Fibroblast of lung (primary cell): ENCODE data around the gene POP7. TPM values are rescaled to one million over a fixed set of nuclear protein-coding genes. Genes with fewer than 3 reads are reported as not detected.

Experiments
- DNase-seq, 2 donors: peaks; one replicate each; pipeline versions ENCODE4 v3.0.0 to v3.0.0-alpha.2; 2010; ENCODE audit warnings: low read depth in 2 of 2
- H2AFZ ChIP-seq: 2 replicates; pipeline ENCODE4 v1.5.1; 2012; ENCODE audit warnings: low read length, control low read depth, inconsistent platforms
- H3K27ac ChIP-seq: 2 replicates; pipeline ENCODE4 v1.5.1; 2011; ENCODE audit warnings: low read length, control low read depth; ENCODE audit not compliant: insufficient read depth
- H3K27me3 ChIP-seq: 2 replicates; pipeline ENCODE4 v1.5.1; 2011; ENCODE audit warnings: mild to moderate bottlenecking, low read length; ENCODE audit not compliant: control insufficient read depth, insufficient read depth
- H3K36me3 ChIP-seq: 2 replicates; pipeline ENCODE4 v1.5.1; 2011; ENCODE audit warnings: low read length; ENCODE audit not compliant: control insufficient read depth, insufficient read depth
- H3K4me1 ChIP-seq: 2 replicates; pipeline ENCODE4 v1.5.1; 2011; ENCODE audit warnings: low read length; ENCODE audit not compliant: control insufficient read depth, insufficient read depth; ENCODE audit errors: extremely low read depth
- H3K4me2 ChIP-seq: 2 replicates; pipeline ENCODE4 v1.5.1; 2011; ENCODE audit warnings: low read length, control low read depth; ENCODE audit not compliant: insufficient read depth; ENCODE audit errors: extremely low read depth
- H3K4me3 ChIP-seq, 4 experiments: fragments of 200-600 bp in 1 of 4; sonication (generic) in 1 of 4; replicated peaks in 1 of 4; 2 replicates each; pipeline ENCODE4 v1.5.1; 2011 to 2016; ENCODE audit warnings: low read length in 4 of 4, low read depth in 3 of 4, mild to moderate bottlenecking in 3 of 4, control low read depth in 2 of 4, inconsistent platforms in 1 of 4, mixed read lengths in 1 of 4; ENCODE audit not compliant: insufficient read depth in 1 of 4; ENCODE audit errors: control extremely low read depth in 1 of 4
- H3K79me2 ChIP-seq: 2 replicates; pipeline ENCODE4 v1.5.1; 2012; ENCODE audit warnings: mild to moderate bottlenecking, low read length, inconsistent platforms; ENCODE audit not compliant: control insufficient read depth, insufficient read depth
- H3K9ac ChIP-seq: 2 replicates; pipeline ENCODE4 v1.5.1; 2011; ENCODE audit warnings: mild to moderate bottlenecking, low read length, control low read depth; ENCODE audit not compliant: insufficient read depth
- H3K9me3 ChIP-seq: 2 replicates; pipeline ENCODE4 v1.5.1; 2012; ENCODE audit warnings: low read depth, low read length; ENCODE audit not compliant: control insufficient read depth, insufficient read depth
- H4K20me1 ChIP-seq: 2 replicates; pipeline ENCODE4 v1.5.1; 2011; ENCODE audit warnings: low read length; ENCODE audit not compliant: control insufficient read depth, insufficient read depth; ENCODE audit errors: extremely low read depth
- CTCF ChIP-seq, 2 donors: IDR thresholded peaks in 1 of 2; conservative IDR thresholded peaks in 1 of 2; 1 replicate in 1 of 2; 2 replicates in 1 of 2; pipeline ENCODE4 v1.5.1; 2011 to 2012; ENCODE audit warnings: low read length in 2 of 2, control low read depth in 1 of 2, inconsistent platforms in 1 of 2, low read depth in 1 of 2, mild to moderate bottlenecking in 1 of 2
- EZH2 ChIP-seq: IDR thresholded peaks from 2 replicates; pipeline ENCODE4 v1.5.1; 2012; ENCODE audit warnings: low read length, control low read depth, mild to moderate bottlenecking; ENCODE audit errors: missing control alignments
- polyA plus RNA-seq, 2 donors: library from polyadenylated mRNA; depleted of rRNA in 1 of 2; stranded (reverse) in 1 of 2; unstranded in 1 of 2; fragments of >200 nt; gene quantifications; 2 replicates each; pipeline ENCODE4 v1.2.1, GENCODE V29; 2011 to 2012; ENCODE audit warnings: missing spikeins in 1 of 2
- total RNA-seq: library from RNA; depleted of rRNA; stranded (reverse); fragments of >200 nt; gene quantifications from 2 replicates; pipeline ENCODE4 v1.2.1, GENCODE V29; 2014

Gene POP7
- total and polyA plus RNA-seq, 2 donors (not counting 1 experiment from before 2014, with no cell fraction given) = 19.4 to 31.9 TPM

- H3K27me3 ChIP-seq = no peaks in the 10 kb centered on the region
- TF ChIP-seq EZH2 = no peak
- no peak for TF ChIP-seq CTCF (conservative IDR thresholded peaks at IDR 0.05 in 1 of 2, IDR thresholded peaks at IDR 0.05 in 1 of 2; ENCODE audit: low read depth in 1 of 2, low read length in 2 of 2)
- peak overlapping the region; percentile 65 for H3K9ac ChIP-seq
- H3K9me3 ChIP-seq = no peaks in the 10 kb centered on the region
- peak overlapping the region; percentile 64 for H3K4me2 ChIP-seq
- no peak overlapping the region for H2AFZ ChIP-seq
- H3K36me3 ChIP-seq = peaks cover 19% of the 10 kb centered on the region
- H3K79me2 ChIP-seq = peaks cover 40% of the 10 kb centered on the region
- peaks cover 3% of the 10 kb centered on the region for H3K4me1 ChIP-seq
- H3K4me3 ChIP-seq = peak overlapping the region; percentile 61 to 92 (median 74)
- no peaks in the 10 kb centered on the region for H4K20me1 ChIP-seq
- peak overlapping the region; percentile 38 for H3K27ac ChIP-seq
- DNase-seq = peak; percentile 67 to 71
Observed at GRCh38 chr7:100675581-100676350, 30.2 kb upstream of the POP7 start.

GRCh38 chr7:100676501-100677306, 29.2 kb upstream of the POP7 start:
- no peak for TF ChIP-seq CTCF (conservative IDR thresholded peaks at IDR 0.05 in 1 of 2, IDR thresholded peaks at IDR 0.05 in 1 of 2; ENCODE audit: low read depth in 1 of 2, low read length in 2 of 2)
- TF ChIP-seq EZH2 = no peak
- Histone ChIP-seq H3K27me3 (no peaks in the 10 kb centered on the region), H4K20me1 (no peaks in the 10 kb centered on the region), H3K36me3 (peaks cover 24% of the 10 kb centered on the region), H3K79me2 (peaks cover 40% of the 10 kb centered on the region), H3K9ac (no peak overlapping the region), H3K4me1 (peaks cover 3% of the 10 kb centered on the region), H3K9me3 (no peaks in the 10 kb centered on the region), H3K27ac (no peak overlapping the region), H3K4me3 (peak overlapping the region; percentile 25 to 92 (median 63)), H3K4me2 (peak overlapping the region; percentile 79), H2AFZ (no peak overlapping the region)
- no peak for DNase-seq
